Measurements from ENCODE around the gene MDFI.

GRCh38 chr6:41687501-41688175 lies 49.4 kb downstream of the MDFI start:
- TF ChIP-seq EZH2phosphoT487 (IDR thresholded peaks at IDR 0.05; ENCODE audit: insufficient read depth, low read depth) (no peak), EZH2 (IDR thresholded peaks at IDR 0.05; ENCODE audit: insufficient read depth, poor library complexity, severe bottlenecking) (no peak)
